Hypothalamus (tissue), 51 donors: ENCODE data around the gene PLD5.
"Not testable (repeated sequence)": the region's sequence is repeated elsewhere in the genome, so short reads cannot be mapped to it uniquely, and the experiment has no call there.

Source experiments
- DNase-seq, 51 donors: peaks; one replicate each; lab custom pipeline; 2025; lab: John Stamatoyannopoulos, UW

PLD5 gene

GRCh38 chr1:242219298-242219901 lies 305.1 kb downstream of the PLD5 start:
- peak in 1 of 51 donors; percentile 34 for DNase-seq

GRCh38 chr1:242216368-242216767 lies 308.1 kb downstream of the PLD5 start:
- DNase-seq: no peak

GRCh38 chr1:242214455-242214854 lies 310.0 kb downstream of the PLD5 start:
- not testable (repeated sequence) for DNase-seq

GRCh38 chr1:242212961-242213360 lies 311.5 kb downstream of the PLD5 start:
- DNase-seq: not testable (repeated sequence)

GRCh38 chr1:242212401-242212800 lies 312.1 kb downstream of the PLD5 start:
- no peak for DNase-seq

- DNase-seq: no peak
Observed at GRCh38 chr1:242211254-242212022, 313.1 kb downstream of the PLD5 start.

- not testable (repeated sequence) for DNase-seq
Observed at GRCh38 chr1:242210316-242210715, 314.2 kb downstream of the PLD5 start.

- no peak for DNase-seq
Observed at GRCh38 chr1:242209063-242209462, 315.4 kb downstream of the PLD5 start.

GRCh38 chr1:242208021-242208420 lies 316.5 kb downstream of the PLD5 start:
- no peak for DNase-seq

- no peak for DNase-seq
Observed at GRCh38 chr1:242206994-242207393, 317.5 kb downstream of the PLD5 start.

GRCh38 chr1:242205622-242206489 lies 318.6 kb downstream of the PLD5 start:
- DNase-seq: peak in 17 of 51 donors; percentile 4 to 80 (median 21)

- no peak for DNase-seq
Observed at GRCh38 chr1:242203262-242203661, 321.2 kb downstream of the PLD5 start.

GRCh38 chr1:242201090-242201489 lies 323.4 kb downstream of the PLD5 start:
- DNase-seq: no peak

GRCh38 chr1:242199776-242200458 lies 324.6 kb downstream of the PLD5 start:
- DNase-seq: no peak

GRCh38 chr1:242197907-242198820 lies 326.3 kb downstream of the PLD5 start:
- no peak for DNase-seq

- DNase-seq: no peak
Observed at GRCh38 chr1:242196914-242197313, 327.6 kb downstream of the PLD5 start.

GRCh38 chr1:242196101-242196500 lies 328.4 kb downstream of the PLD5 start:
- no peak for DNase-seq

- DNase-seq: no peak
Observed at GRCh38 chr1:242189591-242189990, 334.9 kb downstream of the PLD5 start.

- no peak for DNase-seq
Observed at GRCh38 chr1:242187816-242188215, 336.7 kb downstream of the PLD5 start.

GRCh38 chr1:242187171-242187570 lies 337.3 kb downstream of the PLD5 start:
- no peak for DNase-seq
